MM.1S (cell line): ENCODE measurements around the gene SPECC1.

Experiments
- DNase-seq: peaks from one replicate; pipeline ENCODE4 v3.0.0-alpha.2; 2015
- H2AFZ ChIP-seq: fragments of 300-600 bp; sonication (generic); 2 replicates; pipeline ENCODE4 v1.6.0; 2016; ENCODE audit warnings: antibody characterized with exemption, low read length
- H3F3A ChIP-seq: fragments of 300-600 bp; sonication (generic); 2 replicates; pipeline ENCODE4 v1.6.1; 2016; ENCODE audit warnings: mild to moderate bottlenecking, antibody characterized with exemption, low read length, moderate library complexity, mixed read lengths; ENCODE audit not compliant: insufficient read depth
- H3K27ac ChIP-seq: fragments of 300-600 bp; sonication (generic); 2 replicates; pipeline ENCODE4 v1.5.1; 2016; ENCODE audit warnings: mild to moderate bottlenecking, low read length
- H3K27me3 ChIP-seq: fragments of 300-600 bp; sonication (generic); replicated peaks from 2 replicates; pipeline ENCODE4 v1.6.0; 2016; ENCODE audit warnings: low read length; ENCODE audit not compliant: insufficient read depth
- H3K36me3 ChIP-seq: fragments of 300-600 bp; sonication (generic); replicated peaks from 2 replicates; pipeline ENCODE4 v1.6.1; 2016; ENCODE audit warnings: mild to moderate bottlenecking, low read length, mixed read lengths; ENCODE audit not compliant: insufficient read depth
- H3K4me1 ChIP-seq: fragments of 300-600 bp; sonication (generic); 2 replicates; pipeline ENCODE4 v1.6.1; 2016; ENCODE audit warnings: low read length, mixed read lengths
- H3K4me2 ChIP-seq: fragments of 300-600 bp; sonication (generic); 2 replicates; pipeline ENCODE4 v1.6.0; 2016; ENCODE audit warnings: low read depth, low read length
- H3K4me3 ChIP-seq: fragments of 300-600 bp; sonication (generic); 2 replicates; pipeline ENCODE4 v1.5.1; 2016; ENCODE audit warnings: low read length, mixed read lengths
- H3K79me2 ChIP-seq: fragments of 300-600 bp; sonication (generic); 2 replicates; pipeline ENCODE4 v1.6.1; 2016; ENCODE audit warnings: mixed run types, low read length, mixed read lengths
- H3K9ac ChIP-seq: fragments of 300-600 bp; sonication (generic); 2 replicates; pipeline ENCODE4 v1.6.1; 2016; ENCODE audit warnings: low read length, mixed read lengths
- H3K9me2 ChIP-seq: fragments of 300-600 bp; sonication (generic); replicated peaks from 2 replicates; pipeline ENCODE4 v1.6.1; 2016; ENCODE audit warnings: mild to moderate bottlenecking, low read length, mixed read lengths; ENCODE audit not compliant: insufficient read depth
- H3K9me3 ChIP-seq: fragments of 300-600 bp; sonication (generic); replicated peaks from 2 replicates; pipeline ENCODE4 v1.6.1; 2016; ENCODE audit warnings: mild to moderate bottlenecking, low read length, mixed read lengths; ENCODE audit not compliant: insufficient read depth
- H4K20me1 ChIP-seq: fragments of 300-600 bp; sonication (generic); 2 replicates; pipeline ENCODE4 v1.6.1; 2016; ENCODE audit warnings: mild to moderate bottlenecking, low read length, moderate library complexity, mixed read lengths; ENCODE audit not compliant: insufficient read depth
- CTCF ChIP-seq: fragments of 300-600 bp; sonication (generic); IDR thresholded peaks from 2 replicates; pipeline ENCODE4 v1.5.1; 2016; ENCODE audit warnings: antibody characterized with exemption, low read length, mixed read lengths
- EZH2 ChIP-seq: fragments of 300-600 bp; sonication (generic); optimal IDR thresholded peaks from 2 replicates; pipeline ENCODE3; 2017; ENCODE audit warnings: low read depth, mild to moderate bottlenecking, antibody characterized with exemption, low read length, mixed read lengths
- EZH2phosphoT487 ChIP-seq: fragments of 300-600 bp; sonication (generic); IDR thresholded peaks from 2 replicates; pipeline ENCODE4 v1.6.1; 2018; ENCODE audit warnings: antibody characterized with exemption, low read length

The SPECC1 gene

GRCh38 chr17:20211246-20211645 lies 202.1 kb downstream of the SPECC1 start:
- H3K4me2 ChIP-seq = no peak overlapping the region
- H2AFZ ChIP-seq = no peak overlapping the region
- H3K4me3 ChIP-seq = no peak overlapping the region
- no peaks in the 10 kb centered on the region for H3K9me3 ChIP-seq
- H3K9me2 ChIP-seq = no peaks in the 10 kb centered on the region
- no peak overlapping the region for H3K9ac ChIP-seq
- DNase-seq = no peak
- no peaks in the 10 kb centered on the region for H3K4me1 ChIP-seq
- H3K27me3 ChIP-seq = no peaks in the 10 kb centered on the region
- no peaks in the 10 kb centered on the region for H3K36me3 ChIP-seq
- no peaks in the 10 kb centered on the region for H3F3A ChIP-seq
- H3K27ac ChIP-seq = no peak overlapping the region
- no peaks in the 10 kb centered on the region for H3K79me2 ChIP-seq
- no peak for TF ChIP-seq CTCF
- no peak for TF ChIP-seq EZH2
- no peak for TF ChIP-seq EZH2phosphoT487
- no peaks in the 10 kb centered on the region for H4K20me1 ChIP-seq

GRCh38 chr17:20213449-20213848 lies 204.3 kb downstream of the SPECC1 start:
- Histone ChIP-seq H3K9me2 (no peaks in the 10 kb centered on the region), H3K9me3 (no peaks in the 10 kb centered on the region)

GRCh38 chr17:20214794-20215193 lies 205.6 kb downstream of the SPECC1 start:
- H4K20me1 ChIP-seq = no peaks in the 10 kb centered on the region
- H3K27ac ChIP-seq = no peak overlapping the region
- peaks cover 12% of the 10 kb centered on the region; the same call in 1 of the 2 replicates for H3K79me2 ChIP-seq
- H3K9me3 ChIP-seq = no peaks in the 10 kb centered on the region
- no peaks in the 10 kb centered on the region for H3K27me3 ChIP-seq
- H3K4me2 ChIP-seq = no peak overlapping the region
- H3K9ac ChIP-seq = no peak overlapping the region
- TF ChIP-seq EZH2phosphoT487 = no peak
- TF ChIP-seq CTCF = no peak
- TF ChIP-seq EZH2 = no peak
- no peak overlapping the region for H2AFZ ChIP-seq
- H3K4me3 ChIP-seq = no peak overlapping the region
- no peaks in the 10 kb centered on the region for H3K36me3 ChIP-seq
- no peaks in the 10 kb centered on the region for H3K4me1 ChIP-seq
- DNase-seq = no peak
- H3F3A ChIP-seq = no peaks in the 10 kb centered on the region
- H3K9me2 ChIP-seq = no peaks in the 10 kb centered on the region

More at GRCh38 chr17:20213449-20213848, 204.3 kb downstream of the SPECC1 start:
- H3K4me3 ChIP-seq = no peak overlapping the region
- H2AFZ ChIP-seq = no peak overlapping the region
- H3K27ac ChIP-seq = no peak overlapping the region
- 0 out of 2 replicates have a peak, but pooled peaks cover 4% of the 10 kb centered on the region for H3K79me2 ChIP-seq
- H3K36me3 ChIP-seq = no peaks in the 10 kb centered on the region
- H3K27me3 ChIP-seq = no peaks in the 10 kb centered on the region
- H3F3A ChIP-seq = no peaks in the 10 kb centered on the region
- H4K20me1 ChIP-seq = no peaks in the 10 kb centered on the region
- no peak overlapping the region for H3K9ac ChIP-seq
- no peak for DNase-seq
- no peak for TF ChIP-seq EZH2phosphoT487
- TF ChIP-seq EZH2 = no peak
- TF ChIP-seq CTCF = no peak
- no peak overlapping the region for H3K4me2 ChIP-seq
- H3K4me1 ChIP-seq = no peaks in the 10 kb centered on the region
